Hepatocyte (in vitro differentiated cells): ENCODE data around the gene MT1G.

Experiments used
- EZH2 ChIP-seq: fragments of 200-600 bp; sonication (generic); IDR thresholded peaks from 2 replicates; pipeline ENCODE4 v1.6.1; 2016; ENCODE audit warnings: antibody characterized with exemption, mild to moderate bottlenecking, borderline replicate concordance
- EZH2phosphoT487 ChIP-seq: fragments of 200-600 bp; sonication (generic); IDR thresholded peaks from one replicate; pipeline ENCODE4 v1.6.1; 2018; ENCODE audit warnings: antibody characterized with exemption, mild to moderate bottlenecking, low read depth, moderate library complexity; ENCODE audit not compliant: unreplicated experiment, severe bottlenecking
- TF ChIP-seq, protein P1 (sequence below): fragments of 200-600 bp; sonication (generic); IDR thresholded peaks from 2 replicates; pipeline ENCODE4 v1.5.1; 2016; ENCODE audit warnings: antibody characterized with exemption, mild to moderate bottlenecking; ENCODE audit not compliant: poor library complexity

DNA sequence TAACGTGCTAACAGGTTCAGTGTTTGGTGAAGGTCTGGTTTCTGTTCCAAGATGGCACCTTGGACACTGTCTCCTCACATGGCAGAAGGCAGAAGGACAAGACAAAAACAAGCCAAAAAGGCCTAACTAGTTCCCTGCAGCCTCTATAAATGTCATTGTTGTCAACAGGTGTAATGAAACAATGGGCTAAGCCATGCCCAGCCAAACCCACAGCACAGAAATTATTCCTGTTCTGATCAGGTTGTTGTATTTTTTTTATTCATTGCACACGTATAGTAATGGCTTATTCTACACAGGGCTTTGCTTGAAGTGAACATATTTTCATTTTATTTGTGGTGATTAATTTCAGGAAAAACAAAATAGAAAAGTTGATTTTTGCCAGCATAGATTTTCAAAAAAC lies 45.9 kb upstream of the MT1G start:
- TF ChIP-seq, protein P1, sequence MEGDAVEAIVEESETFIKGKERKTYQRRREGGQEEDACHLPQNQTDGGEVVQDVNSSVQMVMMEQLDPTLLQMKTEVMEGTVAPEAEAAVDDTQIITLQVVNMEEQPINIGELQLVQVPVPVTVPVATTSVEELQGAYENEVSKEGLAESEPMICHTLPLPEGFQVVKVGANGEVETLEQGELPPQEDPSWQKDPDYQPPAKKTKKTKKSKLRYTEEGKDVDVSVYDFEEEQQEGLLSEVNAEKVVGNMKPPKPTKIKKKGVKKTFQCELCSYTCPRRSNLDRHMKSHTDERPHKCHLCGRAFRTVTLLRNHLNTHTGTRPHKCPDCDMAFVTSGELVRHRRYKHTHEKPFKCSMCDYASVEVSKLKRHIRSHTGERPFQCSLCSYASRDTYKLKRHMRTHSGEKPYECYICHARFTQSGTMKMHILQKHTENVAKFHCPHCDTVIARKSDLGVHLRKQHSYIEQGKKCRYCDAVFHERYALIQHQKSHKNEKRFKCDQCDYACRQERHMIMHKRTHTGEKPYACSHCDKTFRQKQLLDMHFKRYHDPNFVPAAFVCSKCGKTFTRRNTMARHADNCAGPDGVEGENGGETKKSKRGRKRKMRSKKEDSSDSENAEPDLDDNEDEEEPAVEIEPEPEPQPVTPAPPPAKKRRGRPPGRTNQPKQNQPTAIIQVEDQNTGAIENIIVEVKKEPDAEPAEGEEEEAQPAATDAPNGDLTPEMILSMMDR = no peak
- no peak for TF ChIP-seq EZH2phosphoT487
- no peak for TF ChIP-seq EZH2
